GM06990 (cell line): Measurements from ENCODE around the gene SPTLC2.

Source experiments
- DNase-seq: peaks from one replicate; pipeline ENCODE4 v3.0.0-alpha.2; 2011; ENCODE audit not compliant: insufficient read length; ENCODE audit errors: extremely low read depth
- H3K27me3 ChIP-seq: replicated peaks from 2 replicates; pipeline ENCODE4 v1.6.0; 2011; ENCODE audit warnings: low read length; ENCODE audit not compliant: control insufficient read depth, insufficient read depth
- H3K36me3 ChIP-seq: 2 replicates; pipeline ENCODE4 v1.5.1; 2011; ENCODE audit warnings: low read length; ENCODE audit not compliant: control insufficient read depth, insufficient read depth
- H3K4me3 ChIP-seq: replicated peaks from 2 replicates; pipeline ENCODE4 v1.5.1; 2011; ENCODE audit warnings: low read depth, mild to moderate bottlenecking, control low read depth, low read length
- CTCF ChIP-seq: IDR thresholded peaks from 2 replicates; pipeline ENCODE4 v1.5.1; 2011; ENCODE audit warnings: low read length, control low read depth, mild to moderate bottlenecking, inconsistent platforms; ENCODE audit not compliant: insufficient read depth, poor library complexity, severe bottlenecking

SPTLC2 gene

GRCh38 chr14:77526266-77526665 lies 90.2 kb downstream of the SPTLC2 start:
- Histone ChIP-seq H3K36me3 (no peaks in the 10 kb centered on the region; the same call in 1 of the 2 replicates), H3K27me3 (no peaks in the 10 kb centered on the region), H3K4me3 (no peak overlapping the region)
- TF ChIP-seq CTCF: no peak
- DNase-seq: no peak

- no peak for TF ChIP-seq CTCF
- no peak overlapping the region for H3K4me3 ChIP-seq
- H3K27me3 ChIP-seq: no peaks in the 10 kb centered on the region
- DNase-seq: no peak
- peaks cover 2% of the 10 kb centered on the region for H3K36me3 ChIP-seq
Observed at GRCh38 chr14:77524536-77524935, 91.9 kb downstream of the SPTLC2 start.

GRCh38 chr14:77523109-77523508 lies 93.3 kb downstream of the SPTLC2 start:
- Histone ChIP-seq H3K4me3 (no peak overlapping the region), H3K27me3 (no peaks in the 10 kb centered on the region), H3K36me3 (peaks cover 2% of the 10 kb centered on the region)
- no peak for DNase-seq
- no peak for TF ChIP-seq CTCF

GRCh38 chr14:77520555-77520954 lies 95.9 kb downstream of the SPTLC2 start:
- Histone ChIP-seq H3K36me3 (peaks cover 3% of the 10 kb centered on the region), H3K4me3 (no peak overlapping the region), H3K27me3 (no peaks in the 10 kb centered on the region)
- no peak for DNase-seq
- TF ChIP-seq CTCF: no peak

- Histone ChIP-seq H3K36me3 (peaks cover 9% of the 10 kb centered on the region), H3K4me3 (no peak overlapping the region)
Observed at GRCh38 chr14:77516126-77516525, 100.3 kb downstream of the SPTLC2 start.

More at GRCh38 chr14:77516126-77516525, 100.3 kb downstream of the SPTLC2 start:
- no peak for DNase-seq
- no peak for TF ChIP-seq CTCF
- no peaks in the 10 kb centered on the region for H3K27me3 ChIP-seq
